H1 (cell line): ENCODE results near the gene CACNA2D4. TPM values are rescaled to one million over a fixed set of nuclear protein-coding genes. Genes with fewer than 3 reads are reported as not detected.
A peak's percentile ranks its signal among the peaks of the same experiment; 100 is the strongest.

Experiments
- CTCF ChIA-PET: fragments of 300-600 bp; sonication (Branson Sonifier 250); formaldehyde crosslinking; loops from one replicate; lab custom pipeline; 2021; ENCODE audit not compliant: partially characterized antibody; lab: Charles Lee
- POLR2A ChIA-PET: fragments of 300-600 bp; sonication (Branson Sonifier 250); formaldehyde crosslinking; loops from one replicate; lab custom pipeline; 2021; ENCODE audit warnings: inconsistent platforms; ENCODE audit not compliant: partially characterized antibody; lab: Charles Lee
- DNase-seq, 2 experiments: peaks; one replicate each; pipeline versions ENCODE4 v3.0.0 to v3.0.0-alpha.2; 2010 to 2022; ENCODE audit warnings: low spot score in 2 of 2, low read depth in 1 of 2, mixed read lengths in 1 of 2
- FAIRE-seq: peaks from 2 replicates; lab custom pipeline; 2011; peaks lifted over from hg19 to GRCh38; lab: Jason Lieb, UNC
- H2AFZ ChIP-seq: 2 replicates; pipeline ENCODE4 v1.8.1; 2012; ENCODE audit warnings: low read length, inconsistent platforms
- H2AK5ac ChIP-seq: 2 replicates; pipeline ENCODE4 v1.6.1; 2013; ENCODE audit warnings: low read depth, low read length
- H2BK120ac ChIP-seq: replicated peaks from 2 replicates; pipeline ENCODE3; 2013; ENCODE audit warnings: low read depth, low read length, inconsistent platforms
- H2BK12ac ChIP-seq: 2 replicates; pipeline ENCODE4 v1.6.1; 2013; ENCODE audit warnings: low read depth, low read length
- H2BK15ac ChIP-seq: 2 replicates; pipeline ENCODE4 v1.6.1; 2013; ENCODE audit warnings: low read length
- H2BK20ac ChIP-seq: 2 replicates; pipeline ENCODE4 v1.6.1; 2013; ENCODE audit warnings: low read length
- H2BK5ac ChIP-seq: 2 replicates; pipeline ENCODE4 v1.6.1; 2013; ENCODE audit warnings: low read depth, low read length
- H3K14ac ChIP-seq: 2 replicates; pipeline ENCODE4 v1.6.1; 2013; ENCODE audit warnings: inconsistent platforms; ENCODE audit not compliant: insufficient read length
- H3K18ac ChIP-seq: 2 replicates; pipeline ENCODE4 v1.6.1; 2013; ENCODE audit warnings: low read length; ENCODE audit errors: extremely low read depth
- H3K23ac ChIP-seq: 2 replicates; pipeline ENCODE4 v1.6.1; 2013; ENCODE audit warnings: inconsistent platforms; ENCODE audit not compliant: insufficient read length
- H3K23me2 ChIP-seq: 2 replicates; pipeline ENCODE4 v1.6.1; 2013; ENCODE audit warnings: low read depth, low read length
- H3K27ac ChIP-seq: 2 replicates; pipeline ENCODE4 v1.6.1; 2011; ENCODE audit warnings: low read depth, low read length, inconsistent platforms
- H3K27me3 ChIP-seq, 4 experiments: replicated peaks in 1 of 4; 1 replicate in 1 of 4; 2 replicates in 3 of 4; pipeline versions ENCODE4 v1.6.1 to v1.8.1; 2011 to 2013; ENCODE audit warnings: low read length in 3 of 4, mild to moderate bottlenecking in 3 of 4, inconsistent platforms in 2 of 4, mixed read lengths in 2 of 4, moderate library complexity in 1 of 4; ENCODE audit not compliant: control insufficient read depth in 3 of 4, insufficient read depth in 3 of 4; ENCODE audit errors: extremely low read depth in 1 of 4
- H3K36me3 ChIP-seq, 4 experiments: 2 replicates each; pipeline versions ENCODE4 v1.6.1 to v1.8.1; 2011 to 2013; ENCODE audit warnings: mild to moderate bottlenecking in 4 of 4, low read length in 3 of 4, moderate library complexity in 2 of 4, control low read depth in 1 of 4, inconsistent platforms in 1 of 4; ENCODE audit not compliant: insufficient read depth in 4 of 4, control insufficient read depth in 2 of 4
- H3K4ac ChIP-seq: replicated peaks from 2 replicates; pipeline ENCODE3; 2013; ENCODE audit warnings: low read length, low read depth, mixed read lengths, inconsistent platforms; ENCODE audit not compliant: insufficient read length
- H3K4me1 ChIP-seq, 4 experiments: replicated peaks in 1 of 4; 1 replicate in 1 of 4; 2 replicates in 3 of 4; pipeline versions ENCODE4 v1.6.1 to v1.8.1; 2011 to 2013; ENCODE audit warnings: low read length in 3 of 4, inconsistent platforms in 2 of 4, mixed read lengths in 1 of 4; ENCODE audit not compliant: insufficient read depth in 4 of 4, control insufficient read depth in 3 of 4
- H3K4me2 ChIP-seq, 2 experiments: 2 replicates each; pipeline versions ENCODE4 v1.6.1 to v1.8.1; 2011 to 2013; ENCODE audit warnings: low read depth in 2 of 2, low read length in 2 of 2, control low read depth in 1 of 2, inconsistent platforms in 1 of 2, mild to moderate bottlenecking in 1 of 2; ENCODE audit not compliant: insufficient read depth in 1 of 2
- H3K4me3 ChIP-seq, 4 experiments: fragments of 200-600, 300-600 bp in 1 of 4; sonication (generic), shearing (Covaris generic), sonication (Bioruptor Twin) in 1 of 4; 2 replicates each; pipeline versions ENCODE4 v1.5.1 to v1.8.1; 2011 to 2016; ENCODE audit warnings: low read length in 4 of 4, low read depth in 3 of 4, control low read depth in 2 of 4, inconsistent platforms in 2 of 4, mild to moderate bottlenecking in 2 of 4, mixed read lengths in 1 of 4, moderate library complexity in 1 of 4; ENCODE audit not compliant: insufficient read depth in 2 of 4; ENCODE audit errors: extremely low read depth in 1 of 4
- H3K56ac ChIP-seq: replicated peaks from 2 replicates; pipeline ENCODE3; 2013; ENCODE audit warnings: low read depth, mild to moderate bottlenecking, mixed read lengths, low read length, inconsistent platforms; ENCODE audit not compliant: insufficient read length
- H3K79me1 ChIP-seq: 2 replicates; pipeline ENCODE4 v1.6.1; 2013; ENCODE audit warnings: low read depth, low read length, control low read depth
- H3K79me2 ChIP-seq, 2 experiments: 2 replicates each; pipeline versions ENCODE4 v1.6.1 to v1.8.1; 2012 to 2013; ENCODE audit warnings: low read length in 2 of 2, mild to moderate bottlenecking in 2 of 2, inconsistent platforms in 1 of 2; ENCODE audit not compliant: insufficient read depth in 2 of 2, control insufficient read depth in 1 of 2
- H3K9ac ChIP-seq, 4 experiments: replicated peaks in 1 of 4; 1 replicate in 1 of 4; 2 replicates in 3 of 4; pipeline versions ENCODE4 v1.6.1 to v1.8.1; 2011 to 2013; ENCODE audit warnings: low read depth in 3 of 4, low read length in 3 of 4, control low read depth in 2 of 4, mild to moderate bottlenecking in 2 of 4, moderate library complexity in 2 of 4, inconsistent platforms in 1 of 4; ENCODE audit errors: extremely low read depth in 1 of 4
- H3K9me3 ChIP-seq, 2 experiments: 2 replicates each; pipeline versions ENCODE4 v1.6.1 to v1.8.1; 2012 to 2013; ENCODE audit warnings: mild to moderate bottlenecking in 2 of 2, moderate library complexity in 2 of 2, control low read depth in 1 of 2, inconsistent platforms in 1 of 2, low read depth in 1 of 2, low read length in 1 of 2, mixed read lengths in 1 of 2; ENCODE audit not compliant: insufficient read depth in 2 of 2
- H4K20me1 ChIP-seq, 2 experiments: replicated peaks in 1 of 2; 2 replicates each; pipeline versions ENCODE3 to v1.8.1; 2011 to 2013; ENCODE audit warnings: inconsistent platforms in 2 of 2, low read length in 2 of 2, mild to moderate bottlenecking in 1 of 2; ENCODE audit not compliant: insufficient read depth in 2 of 2, control insufficient read depth in 1 of 2
- H4K5ac ChIP-seq: 2 replicates; pipeline ENCODE4 v1.6.1; 2013; ENCODE audit warnings: low read length, low read depth, mixed read lengths, inconsistent platforms; ENCODE audit not compliant: insufficient read length
- H4K8ac ChIP-seq: 2 replicates; pipeline ENCODE4 v1.8.0; 2013; ENCODE audit warnings: mild to moderate bottlenecking, moderate library complexity, low read length, inconsistent platforms; ENCODE audit not compliant: insufficient read depth; ENCODE audit errors: extremely low read depth
- H4K91ac ChIP-seq: replicated peaks from 2 replicates; pipeline ENCODE3; 2013; ENCODE audit warnings: low read length, mixed read lengths, inconsistent platforms; ENCODE audit not compliant: insufficient read length
- CHD1 ChIP-seq: IDR thresholded peaks from 2 replicates; pipeline ENCODE4 v1.6.1; 2012; ENCODE audit warnings: low read depth, low read length, improper control_type of control experiment
- WGBS, 2 experiments: shearing (Covaris generic) in 1 of 2; methylation state at CpG; one replicate each; pipeline versions ENCODE4 v1.1.6 to v1.1.7; 2013 to 2015; ENCODE audit warnings: low lambda C conversion rate in 2 of 2, mixed read lengths in 2 of 2, inconsistent platforms in 1 of 2, low coverage in 1 of 2, missing lambda C conversion rate in 1 of 2; ENCODE audit not compliant: insufficient replicate concordance in 2 of 2, insufficient coverage in 1 of 2, insufficient read length in 1 of 2; ENCODE audit errors: extremely low coverage in 1 of 2, missing lambda C conversion rate in 1 of 2; 5-methylcytosine and 5-hydroxymethylcytosine counted together
- polyA plus RNA-seq, 7 experiments: library from polyadenylated mRNA; depleted of rRNA in 3 of 7; stranded (reverse) in 5 of 7; unstranded in 2 of 7; fragments of >200 nt in 5 of 7; fragments of 200-250 nt in 2 of 7; gene quantifications; 1 replicate in 5 of 7; 2 replicates in 1 of 7; 4 replicates in 1 of 7; pipeline versions ENCODE4 v1.2.1 to v1.2.3, GENCODE V29; 2011 to 2013; ENCODE audit warnings: missing spikeins in 2 of 7, mixed read lengths in 2 of 7
- total RNA-seq: library from RNA; stranded (reverse); fragmentation: NEBNext Ultra II Directional; extraction: Animal tissue kit (Norgen Biotek cat#: 25700); gene quantifications from 2 replicates; pipeline ENCODE4 v1.2.1, GENCODE V29; 2021

Gene CACNA2D4
- total and polyA plus RNA-seq, 2 of the 8 experiments (the other 6 are each of a cell fraction or from before 2014, with no cell fraction given): 0.44 to 0.88 TPM

- H4K91ac ChIP-seq: no peak overlapping the region
- H2BK20ac ChIP-seq: no peak overlapping the region
- no peak overlapping the region for H2AFZ ChIP-seq
- no peaks in the 10 kb centered on the region for H3K79me1 ChIP-seq
- peaks cover 9 to 34% (median 32%) of the 10 kb centered on the region in 4 experiments for H3K27me3 ChIP-seq
- no peak overlapping the region for H3K4me2 ChIP-seq
- H2BK5ac ChIP-seq: no peak overlapping the region
- H3K27ac ChIP-seq: no peak overlapping the region
- no peak overlapping the region for H3K9ac ChIP-seq
- H3K14ac ChIP-seq: no peak overlapping the region
- H3K4me3 ChIP-seq: no peak overlapping the region
- H3K79me2 ChIP-seq: no peaks in the 10 kb centered on the region
- DNase-seq (no peak), FAIRE-seq (no peak)
- ChIA-PET CTCF (interaction anchor here (1.0 to 2.1 kb wide), 8 partner anchors 11 to 170 kb away, joined by 3 to 9 read pairs (median 4); no protein-coding TSS in a partner anchor), POLR2A (no interaction called here)
- H3K23ac ChIP-seq: no peak overlapping the region
- H4K8ac ChIP-seq: 0 out of 2 replicates have a peak overlapping the region, but pooled peaks have one; percentile 0
- no peak overlapping the region for H3K56ac ChIP-seq
- no peaks in the 10 kb centered on the region for H3K9me3 ChIP-seq
- H3K36me3 ChIP-seq: no peaks in the 10 kb centered on the region
- H2BK12ac ChIP-seq: no peak overlapping the region
- H3K23me2 ChIP-seq: no peaks in the 10 kb centered on the region; the same call in 1 of the 2 replicates
- no peak overlapping the region for H3K4ac ChIP-seq
- no peak overlapping the region for H2BK120ac ChIP-seq
- WGBS, 2 experiments: 88% methylated on average over 10 of the region's 10 CpGs; no CpG with 5 or more reads in 1 of the 2 experiments
- peaks cover 0 to 21% (median 9%) of the 10 kb centered on the region in 4 experiments; a peak in 5 of 7 replicates for H3K4me1 ChIP-seq
- H4K20me1 ChIP-seq: peaks cover 0 to 2% of the 10 kb centered on the region in 2 experiments
- H2BK15ac ChIP-seq: no peak overlapping the region
- H2AK5ac ChIP-seq: no peak overlapping the region
- H4K5ac ChIP-seq: no peak overlapping the region
- no peak overlapping the region for H3K18ac ChIP-seq
- no peak for TF ChIP-seq CHD1
These were observed 95.2 kb downstream of the CACNA2D4 start for GRCh38 chr12:1823237-1823636.
